H9 (cell line): ENCODE measurements around the gene ALX4. TPM values are rescaled to one million over a fixed set of nuclear protein-coding genes. Genes with fewer than 3 reads are reported as not detected.

ENCODE experiments used
- DNase-seq: peaks from one replicate; pipeline ENCODE4 v3.0.0-alpha.2; 2017
- H2AFZ ChIP-seq: one replicate; pipeline ENCODE4 v1.6.1; 2013; ENCODE audit warnings: mild to moderate bottlenecking, low read length, control low read depth, moderate library complexity
- H2AK5ac ChIP-seq: 2 replicates; pipeline ENCODE4 v1.6.1; 2013; ENCODE audit warnings: low read length, control low read depth, mixed read lengths; ENCODE audit not compliant: insufficient read length
- H2BK120ac ChIP-seq: one replicate; pipeline ENCODE4 v1.6.1; 2013; ENCODE audit warnings: low read depth, mild to moderate bottlenecking, low read length, control low read depth, inconsistent platforms; ENCODE audit not compliant: poor library complexity, severe bottlenecking
- H2BK12ac ChIP-seq: 2 replicates; pipeline ENCODE4 v1.6.1; 2013; ENCODE audit warnings: low read length, control low read depth, mixed read lengths, low read depth; ENCODE audit not compliant: insufficient read length
- H2BK15ac ChIP-seq: 2 replicates; pipeline ENCODE4 v1.6.1; 2013; ENCODE audit warnings: low read depth, low read length, control low read depth
- H2BK20ac ChIP-seq: one replicate; pipeline ENCODE4 v1.6.1; 2013; ENCODE audit warnings: low read depth, mild to moderate bottlenecking, low read length, control low read depth, inconsistent platforms; ENCODE audit not compliant: poor library complexity, severe bottlenecking
- H2BK5ac ChIP-seq: 2 replicates; pipeline ENCODE4 v1.6.1; 2013; ENCODE audit warnings: low read length, control low read depth, mixed read lengths; ENCODE audit not compliant: insufficient read length
- H3K14ac ChIP-seq: 2 replicates; pipeline ENCODE4 v1.6.1; 2013; ENCODE audit warnings: low read length, control low read depth; ENCODE audit not compliant: insufficient read depth
- H3K18ac ChIP-seq: 2 replicates; pipeline ENCODE4 v1.6.1; 2013; ENCODE audit warnings: low read depth, mild to moderate bottlenecking, mixed read lengths, low read length, control low read depth; ENCODE audit not compliant: insufficient read length
- H3K23ac ChIP-seq: 2 replicates; pipeline ENCODE4 v1.6.1; 2013; ENCODE audit warnings: low read length, control low read depth, mixed read lengths, low read depth; ENCODE audit not compliant: insufficient read length
- H3K23me2 ChIP-seq: 2 replicates; pipeline ENCODE4 v1.6.1; 2013; ENCODE audit warnings: low read depth, mild to moderate bottlenecking, mixed read lengths, low read length, control low read depth; ENCODE audit not compliant: insufficient read length, poor library complexity, severe bottlenecking
- H3K27ac ChIP-seq: 2 replicates; pipeline ENCODE4 v1.5.1; 2013; ENCODE audit warnings: low read length, control low read depth, mixed read lengths, low read depth; ENCODE audit not compliant: insufficient read length
- H3K27me3 ChIP-seq: 2 replicates; pipeline ENCODE4 v1.6.1; 2013; ENCODE audit warnings: low read length, control low read depth, inconsistent platforms; ENCODE audit not compliant: insufficient read depth
- H3K4ac ChIP-seq: 2 replicates; pipeline ENCODE4 v1.6.1; 2013; ENCODE audit warnings: low read depth, mild to moderate bottlenecking, control low read depth, inconsistent platforms, low read length, moderate library complexity
- H3K4me1 ChIP-seq: 2 replicates; pipeline ENCODE4 v1.6.1; 2013; ENCODE audit warnings: low read length, control low read depth, inconsistent platforms; ENCODE audit not compliant: insufficient read depth
- H3K4me2 ChIP-seq: 2 replicates; pipeline ENCODE4 v1.6.1; 2013; ENCODE audit warnings: low read length, control low read depth, mixed read lengths; ENCODE audit not compliant: insufficient read length, insufficient read depth
- H3K56ac ChIP-seq: 2 replicates; pipeline ENCODE4 v1.6.1; 2013; ENCODE audit warnings: low read depth, mild to moderate bottlenecking, mixed read lengths, low read length, control low read depth; ENCODE audit not compliant: insufficient read length
- H3K79me1 ChIP-seq: 2 replicates; pipeline ENCODE4 v1.6.1; 2013; ENCODE audit warnings: low read depth, mild to moderate bottlenecking, moderate library complexity, low read length, control low read depth, inconsistent platforms; ENCODE audit not compliant: insufficient read depth, poor library complexity, severe bottlenecking
- H3K79me2 ChIP-seq: 2 replicates; pipeline ENCODE4 v1.6.1; 2013; ENCODE audit warnings: low read length, control low read depth, inconsistent platforms; ENCODE audit not compliant: insufficient read depth
- H3K9ac ChIP-seq: 2 replicates; pipeline ENCODE4 v1.6.1; 2013; ENCODE audit warnings: low read length, control low read depth, mixed read lengths; ENCODE audit not compliant: insufficient read length; ENCODE audit errors: extremely low read depth
- H3K9me3 ChIP-seq: one replicate; pipeline ENCODE4 v1.6.1; 2013; ENCODE audit warnings: low read depth, low read length, inconsistent platforms; ENCODE audit not compliant: control insufficient read depth
- H3T11ph ChIP-seq: one replicate; pipeline ENCODE4 v1.6.1; 2013; ENCODE audit warnings: mild to moderate bottlenecking, low read length, control low read depth, inconsistent platforms
- H4K20me1 ChIP-seq: one replicate; pipeline ENCODE4 v1.6.1; 2013; ENCODE audit not compliant: control insufficient read depth, insufficient read length, insufficient read depth
- H4K5ac ChIP-seq: 2 replicates; pipeline ENCODE4 v1.6.1; 2013; ENCODE audit warnings: low read depth, mild to moderate bottlenecking, mixed read lengths, low read length, control low read depth; ENCODE audit not compliant: insufficient read length
- H4K8ac ChIP-seq: replicated peaks from 2 replicates; pipeline ENCODE4 v1.6.1; 2013; ENCODE audit warnings: low read length, control low read depth, mixed read lengths, low read depth; ENCODE audit not compliant: insufficient read length
- H4K91ac ChIP-seq: 2 replicates; pipeline ENCODE4 v1.6.1; 2013; ENCODE audit warnings: low read depth, mild to moderate bottlenecking, moderate library complexity, mixed read lengths, low read length, control low read depth; ENCODE audit not compliant: insufficient read length
- H3K27ac Mint-ChIP-seq, 3 experiments: 2 replicates in 2 of 3; 3 replicates in 1 of 3; pipeline ENCODE4 v1.8.0; 2020 to 2021; ENCODE audit warnings: mixed read lengths in 3 of 3, mild to moderate bottlenecking in 1 of 3, moderate library complexity in 1 of 3
- H3K27me3 Mint-ChIP-seq: 2 replicates; pipeline ENCODE4 v1.8.0; 2021; ENCODE audit warnings: low read depth, mild to moderate bottlenecking, moderate library complexity, mixed read lengths
- H3K36me3 Mint-ChIP-seq, 3 experiments: 2 replicates in 2 of 3; 3 replicates in 1 of 3; pipeline ENCODE4 v1.8.0; 2020 to 2021; ENCODE audit warnings: low read depth in 3 of 3, mixed read lengths in 3 of 3; ENCODE audit not compliant: insufficient read depth in 1 of 3
- H3K4me1 Mint-ChIP-seq, 2 experiments: 2 replicates each; pipeline ENCODE4 v1.8.0; 2020; ENCODE audit warnings: mixed read lengths in 2 of 2
- H3K4me3 Mint-ChIP-seq, 2 experiments: 2 replicates in 1 of 2; 3 replicates in 1 of 2; pipeline ENCODE4 v1.8.0; 2020 to 2021; ENCODE audit warnings: mild to moderate bottlenecking in 2 of 2, mixed read lengths in 2 of 2, moderate library complexity in 1 of 2
- H3K9me3 Mint-ChIP-seq, 2 experiments: 2 replicates in 1 of 2; 3 replicates in 1 of 2; pipeline ENCODE4 v1.8.0; 2020; ENCODE audit warnings: mild to moderate bottlenecking in 2 of 2, mixed read lengths in 2 of 2, moderate library complexity in 1 of 2
- CTCF ChIP-seq: fragments of 200-600 bp; sonication (generic); conservative IDR thresholded peaks from 3 replicates; pipeline ENCODE4 v1.8.0; 2021; ENCODE audit warnings: antibody characterized with exemption, mild to moderate bottlenecking
- WGBS: extraction: QIAGEN DNeasy Blood & Tissue Kit; methylation state at CpG from one replicate; pipeline ENCODE4 v1.1.7; 2013; ENCODE audit warnings: missing lambda C conversion rate, low lambda C conversion rate, mixed read lengths; ENCODE audit not compliant: insufficient read length; ENCODE audit errors: extremely low coverage; 5-methylcytosine and 5-hydroxymethylcytosine counted together
- total RNA-seq: library from RNA; stranded (reverse); gene quantifications from 2 replicates; pipeline ENCODE4 v1.2.1, GENCODE V29; 2021

The ALX4 gene
- total RNA-seq, 1 experiment from 2014 or later, result not detected

- Mint-ChIP-seq H3K4me1 (peaks cover 0 to 5% of the 10 kb centered on the region in 2 experiments; a peak in 2 of 4 replicates), H3K4me3 (no peak overlapping the region), H3K9me3 (no peaks in the 10 kb centered on the region), H3K27me3 (no peaks in the 10 kb centered on the region), H3K27ac (no peak overlapping the region), H3K36me3 (peaks cover 10 to 23% (median 16%) of the 10 kb centered on the region in 3 experiments; a peak in 6 of 7 replicates)
- no peak for DNase-seq
- no peak for TF ChIP-seq CTCF
- H2BK15ac ChIP-seq, result no peak overlapping the region
- no peaks in the 10 kb centered on the region for H3K27me3 ChIP-seq
- no peak overlapping the region for H4K8ac ChIP-seq
- no peak overlapping the region for H2BK20ac ChIP-seq
- H3K79me2 ChIP-seq, result no peaks in the 10 kb centered on the region
- H2BK12ac ChIP-seq, result no peak overlapping the region
- H2AFZ ChIP-seq, result no peak overlapping the region
- H3T11ph ChIP-seq, result no peak overlapping the region
- H3K14ac ChIP-seq, result no peak overlapping the region
- no peaks in the 10 kb centered on the region for H4K20me1 ChIP-seq
- no peak overlapping the region for H3K18ac ChIP-seq
- H3K27ac ChIP-seq, result no peak overlapping the region
- no peak overlapping the region for H4K5ac ChIP-seq
- H2AK5ac ChIP-seq, result no peak overlapping the region
- H3K4me2 ChIP-seq, result no peak overlapping the region
- H3K56ac ChIP-seq, result no peak overlapping the region
- H2BK5ac ChIP-seq, result no peak overlapping the region
- no peak overlapping the region for H3K9ac ChIP-seq
- no peak overlapping the region for H2BK120ac ChIP-seq
- H3K9me3 ChIP-seq, result no peaks in the 10 kb centered on the region
- H3K23ac ChIP-seq, result no peak overlapping the region
- no peaks in the 10 kb centered on the region for H3K79me1 ChIP-seq
- H3K23me2 ChIP-seq, result no peaks in the 10 kb centered on the region
- no peak overlapping the region for H4K91ac ChIP-seq
- WGBS, result no CpG with 5 or more reads among the region's 2 CpGs
- H3K4ac ChIP-seq, result no peak overlapping the region
- H3K4me1 ChIP-seq, result no peaks in the 10 kb centered on the region
Measured at GRCh38 chr11:44236296-44236695, 73.6 kb downstream of the ALX4 start.
